AG09309 (cell line): ENCODE results near the gene SYTL1.
A peak's percentile ranks its signal among the peaks of the same experiment; 100 is the strongest.
"Not testable (repeated sequence)": the region's sequence is repeated elsewhere in the genome, so short reads cannot be mapped to it uniquely, and the experiment has no call there.

Experiments used
- DNase-seq: peaks from one replicate; pipeline ENCODE4 v3.0.0-alpha.2; 2010; ENCODE audit warnings: low read depth
- H3K4me3 ChIP-seq: 2 replicates; pipeline ENCODE4 v1.5.1; 2011; ENCODE audit warnings: mild to moderate bottlenecking, low read depth, low read length, moderate library complexity; ENCODE audit not compliant: control insufficient read depth
- TF ChIP-seq, protein P1 (sequence below): IDR thresholded peaks from 2 replicates; pipeline ENCODE4 v1.5.1; 2011; ENCODE audit warnings: mild to moderate bottlenecking, low read depth, low read length, inconsistent platforms; ENCODE audit not compliant: insufficient read depth, control insufficient read depth; ENCODE audit errors: missing control alignments

The SYTL1 gene

DNA sequence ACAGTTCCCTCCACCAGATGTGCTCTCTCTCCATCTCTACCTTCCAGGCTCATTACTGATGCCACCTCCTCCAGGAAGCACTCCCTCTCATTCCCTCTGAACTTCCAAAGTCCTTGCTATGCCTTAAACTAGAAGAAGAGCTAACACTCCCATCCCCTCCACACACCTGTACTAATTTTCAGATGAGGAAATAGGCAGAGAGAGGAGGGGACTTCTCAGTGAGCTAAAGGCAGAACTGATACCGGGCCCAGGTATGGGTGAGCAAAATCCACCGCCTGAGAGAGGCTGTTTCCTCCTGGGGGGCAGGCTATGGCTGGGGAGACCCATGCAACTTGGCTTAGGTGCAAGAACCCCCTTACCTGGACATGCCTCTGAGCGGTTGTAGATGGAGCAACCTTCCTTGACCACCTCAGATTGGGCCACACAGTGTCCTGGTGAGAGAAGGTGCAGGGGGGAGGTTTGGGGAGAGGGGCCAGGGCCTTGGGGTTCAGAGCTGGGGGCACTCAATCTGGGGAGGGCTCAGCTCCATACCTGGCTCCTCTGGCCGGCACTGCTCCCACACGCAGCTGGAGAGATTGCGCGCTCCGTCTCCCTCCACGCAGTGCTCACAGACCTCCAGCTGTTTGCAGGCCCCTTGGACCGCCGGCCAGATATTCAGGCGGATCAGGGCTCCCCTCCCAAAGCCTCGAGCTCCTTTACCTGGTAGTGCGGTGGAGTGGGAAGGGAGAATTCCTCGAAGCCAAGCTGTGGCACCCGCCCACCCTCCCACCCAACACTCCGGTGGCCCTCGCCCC lies 40.3 kb downstream of the SYTL1 start:
- TF ChIP-seq, protein P1, sequence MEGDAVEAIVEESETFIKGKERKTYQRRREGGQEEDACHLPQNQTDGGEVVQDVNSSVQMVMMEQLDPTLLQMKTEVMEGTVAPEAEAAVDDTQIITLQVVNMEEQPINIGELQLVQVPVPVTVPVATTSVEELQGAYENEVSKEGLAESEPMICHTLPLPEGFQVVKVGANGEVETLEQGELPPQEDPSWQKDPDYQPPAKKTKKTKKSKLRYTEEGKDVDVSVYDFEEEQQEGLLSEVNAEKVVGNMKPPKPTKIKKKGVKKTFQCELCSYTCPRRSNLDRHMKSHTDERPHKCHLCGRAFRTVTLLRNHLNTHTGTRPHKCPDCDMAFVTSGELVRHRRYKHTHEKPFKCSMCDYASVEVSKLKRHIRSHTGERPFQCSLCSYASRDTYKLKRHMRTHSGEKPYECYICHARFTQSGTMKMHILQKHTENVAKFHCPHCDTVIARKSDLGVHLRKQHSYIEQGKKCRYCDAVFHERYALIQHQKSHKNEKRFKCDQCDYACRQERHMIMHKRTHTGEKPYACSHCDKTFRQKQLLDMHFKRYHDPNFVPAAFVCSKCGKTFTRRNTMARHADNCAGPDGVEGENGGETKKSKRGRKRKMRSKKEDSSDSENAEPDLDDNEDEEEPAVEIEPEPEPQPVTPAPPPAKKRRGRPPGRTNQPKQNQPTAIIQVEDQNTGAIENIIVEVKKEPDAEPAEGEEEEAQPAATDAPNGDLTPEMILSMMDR = no peak
- DNase-seq = no peak
- H3K4me3 ChIP-seq = no peak overlapping the region

DNA sequence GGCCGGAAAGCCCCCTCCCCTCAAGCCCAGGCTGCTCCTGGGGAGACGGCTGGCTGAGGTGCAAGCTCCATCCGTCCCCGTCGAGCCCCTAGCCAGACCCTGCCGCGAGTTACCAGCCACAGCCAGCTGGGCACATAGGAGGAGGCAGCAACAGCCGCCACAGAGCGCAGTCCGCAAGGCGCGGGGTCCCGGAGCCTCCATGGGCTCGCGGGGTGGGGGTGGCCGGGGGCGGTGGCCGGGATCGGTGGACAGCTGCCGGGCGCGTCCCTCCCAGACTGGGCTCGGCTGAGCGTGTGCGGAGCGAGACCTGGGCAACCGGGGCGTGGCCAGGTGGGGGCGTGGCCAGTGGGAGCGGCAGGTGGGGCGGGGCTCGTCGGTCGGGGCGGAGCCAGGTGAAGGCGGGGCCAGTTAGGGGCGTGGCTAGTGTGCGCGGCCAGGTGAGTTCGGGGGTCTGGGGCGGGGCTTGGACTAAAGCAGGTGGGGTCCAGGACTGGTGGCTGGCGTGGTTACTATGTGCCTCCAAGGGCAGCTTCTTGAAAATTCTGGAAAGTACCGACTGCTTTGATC lies 41.3 kb downstream of the SYTL1 start, which contains the start of gene CD164L2:
Gene CD164L2 (minus strand): TSS at position 295 of the 567 bp plus-strand sequence. CDS start 94 bp downstream, at position 201.
- H3K4me3 ChIP-seq = no peak within 1 kb of the TSS
- no peak for DNase-seq

DNA sequence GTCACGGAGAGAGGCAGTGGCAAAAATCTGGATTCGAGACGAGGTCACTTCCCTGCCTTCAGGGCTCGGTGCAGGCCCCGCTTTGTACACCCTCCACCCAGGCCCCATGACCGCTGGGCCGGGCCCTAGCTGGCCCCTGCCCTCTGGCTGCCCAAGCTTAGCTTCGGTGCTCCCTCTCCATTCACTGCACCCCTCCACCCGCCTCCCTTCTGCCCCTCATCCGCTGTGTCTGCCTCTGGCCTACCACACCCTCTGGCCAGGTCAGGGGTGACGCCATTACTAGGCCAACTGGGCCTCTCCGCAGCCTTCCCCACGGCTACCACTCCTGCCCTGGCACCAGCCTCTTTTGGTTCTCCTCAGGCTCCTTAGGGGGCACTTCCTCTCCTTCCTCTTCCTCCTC lies 41.8 kb downstream of the SYTL1 start:
- no peak for DNase-seq
- TF ChIP-seq, protein P1 = no peak
- no peak overlapping the region for H3K4me3 ChIP-seq

More for the DNA sequence above, 41.3 kb downstream of the SYTL1 start, which contains the start of gene CD164L2:
- TF ChIP-seq, protein P1 = no peak

DNA sequence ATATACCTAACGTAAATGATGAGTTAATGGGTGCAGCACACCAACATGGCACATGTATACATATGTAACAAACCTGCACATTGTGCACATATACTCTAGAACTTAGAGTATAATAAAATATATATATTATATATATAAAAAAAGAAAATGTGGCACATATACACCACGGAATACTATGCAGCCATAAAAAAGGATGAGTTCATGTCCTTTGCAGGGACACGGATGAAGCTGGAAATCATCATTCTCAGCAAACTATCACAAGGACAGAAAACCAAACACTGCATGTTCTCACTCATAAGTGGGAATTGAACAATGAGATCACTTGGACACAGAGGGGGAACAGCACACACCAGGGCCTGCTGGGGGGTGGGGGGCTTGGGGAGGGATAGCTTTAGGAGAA lies 43.0 kb downstream of the SYTL1 start:
- H3K4me3 ChIP-seq, DNase-seq: not testable (repeated sequence)

DNA sequence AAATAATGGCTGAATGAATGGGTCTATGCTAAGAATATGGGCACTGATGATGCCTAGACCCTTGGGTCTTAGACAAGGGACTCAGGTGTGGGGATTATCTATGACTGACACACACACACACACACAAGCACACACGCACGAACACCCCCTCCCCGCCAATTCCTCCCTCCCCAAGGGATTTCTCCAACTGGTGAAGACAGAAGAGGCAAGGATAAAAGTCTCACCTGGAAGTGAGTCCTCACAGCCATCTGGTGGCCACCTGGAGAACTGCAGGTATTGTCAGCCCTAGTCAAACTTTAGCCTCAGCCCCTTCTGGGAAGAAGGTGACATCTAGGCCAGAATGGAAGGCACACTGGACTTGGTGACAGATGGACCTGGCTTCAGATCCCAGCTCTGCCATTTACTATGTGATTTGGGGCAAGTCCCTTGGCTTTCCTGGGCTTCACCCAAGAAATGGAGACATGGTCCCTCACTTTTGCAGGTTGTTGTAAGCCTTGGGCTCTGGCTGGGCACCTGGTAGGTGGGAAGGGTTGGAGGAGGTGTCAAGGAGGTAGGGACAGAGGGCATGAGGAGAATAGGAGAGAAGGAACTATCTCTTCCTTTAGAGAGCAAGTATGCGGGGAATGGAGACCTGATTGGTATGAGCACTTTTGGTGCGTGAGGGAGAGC lies 46.6 kb downstream of the SYTL1 start:
- TF ChIP-seq, protein P1 = peak; percentile 84
- no peak overlapping the region for H3K4me3 ChIP-seq
- DNase-seq = no peak

DNA sequence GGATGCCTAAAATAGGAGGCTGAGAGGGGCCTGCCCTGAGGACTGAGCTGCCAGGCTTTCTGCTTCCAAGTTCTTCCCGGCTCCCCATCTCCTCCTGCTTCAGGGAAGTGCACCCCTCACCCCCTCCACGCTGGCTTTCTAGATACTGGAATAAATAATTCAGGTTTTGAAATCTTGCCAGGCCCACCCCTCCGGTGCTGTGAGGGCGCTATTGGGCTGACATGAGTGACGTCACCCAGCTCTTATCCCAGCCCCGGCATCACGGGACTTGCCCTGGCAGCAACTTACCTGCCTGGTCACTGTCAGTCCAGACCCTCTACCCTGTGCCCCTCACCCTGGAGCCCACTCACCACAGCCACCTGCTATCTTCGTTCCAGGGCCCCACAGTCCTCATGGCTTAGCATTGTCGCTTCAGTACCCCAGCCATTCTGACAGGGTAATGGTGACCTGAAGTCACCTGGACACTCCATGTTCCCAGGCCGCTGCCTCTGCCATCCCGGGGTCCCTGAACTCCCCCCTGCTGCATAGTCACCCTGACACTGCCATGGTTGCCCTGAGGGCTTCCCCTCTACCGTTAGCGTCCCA lies 49.8 kb downstream of the SYTL1 start:
- no peak for DNase-seq
- peak overlapping the region; percentile 27 for H3K4me3 ChIP-seq

More for the DNA sequence above, 49.8 kb downstream of the SYTL1 start:
- TF ChIP-seq, protein P1 = no peak
